K562 (cell line): ENCODE data around the gene NOP14. TPM values are rescaled to one million over a fixed set of nuclear protein-coding genes. Genes with fewer than 3 reads are reported as not detected.

Source experiments
- ATF2 ChIP-seq: sonication (generic); formaldehyde crosslinking; IDR thresholded peaks from 2 replicates; pipeline ENCODE4 v1.8.1; 2022; ENCODE audit warnings: missing genetic modification reagents
- ELF2 ChIP-seq: fragments of 250-450 bp; sonication (Bioruptor Pico); IDR thresholded peaks from 2 replicates; pipeline ENCODE4 v1.5.0; 2021; ENCODE audit warnings: mild to moderate bottlenecking
- IFI16 ChIP-seq: fragments of 250-450 bp; sonication (Bioruptor Pico); IDR thresholded peaks from 2 replicates; pipeline ENCODE4 v2.1.2; 2022; ENCODE audit warnings: mild to moderate bottlenecking, inconsistent platforms
- PRMT5 ChIP-seq: sonication (generic); formaldehyde crosslinking; IDR thresholded peaks from 2 replicates; pipeline ENCODE4 v1.5.0; 2020; ENCODE audit warnings: missing genetic modification reagents
- RAD21 ChIP-seq, 2 experiments: fragments of 250-450 bp in 1 of 2; fragments of 450-650 bp in 1 of 2; sonication (Bioruptor Pico) in 1 of 2; formaldehyde crosslinking in 1 of 2; IDR thresholded peaks in 1 of 2; conservative IDR thresholded peaks in 1 of 2; 2 replicates each; pipeline versions ENCODE4 v1.4.0 to v1.8.0; 2020 to 2022; ENCODE audit warnings: mild to moderate bottlenecking in 2 of 2, moderate library complexity in 1 of 2
- RERE ChIP-seq: sonication (generic); formaldehyde crosslinking; IDR thresholded peaks from 2 replicates; pipeline ENCODE4 v1.8.0; 2023; ENCODE audit warnings: missing genetic modification reagents, mild to moderate bottlenecking, borderline replicate concordance
- SMARCC2 ChIP-seq: fragments of 450-650 bp; IDR thresholded peaks from 2 replicates; pipeline ENCODE4 v1.6.1; 2017; ENCODE audit warnings: antibody characterized with exemption, moderate library complexity, mild to moderate bottlenecking, low read depth
- SRSF3 ChIP-seq: fragments of 200-400 bp; formaldehyde crosslinking; IDR thresholded peaks from 2 replicates; pipeline ENCODE4 v1.6.1; 2016; ENCODE audit warnings: mild to moderate bottlenecking, low read length, moderate library complexity; ENCODE audit not compliant: insufficient read depth
- TBP ChIP-seq: optimal IDR thresholded peaks from 2 replicates; pipeline ENCODE3; 2011; ENCODE audit warnings: low read depth, low read length, improper control_type of control experiment
- ZNF143 ChIP-seq: sonication (generic); formaldehyde crosslinking; IDR thresholded peaks from 2 replicates; pipeline ENCODE4 v1.9.0; 2022; ENCODE audit warnings: mild to moderate bottlenecking, missing genetic modification reagents
- ZNF384 ChIP-seq: IDR thresholded peaks from 2 replicates; pipeline ENCODE4 v1.6.1; 2012; ENCODE audit warnings: low read depth, low read length, improper control_type of control experiment
- ZNF589 ChIP-seq: fragments of 200-800 bp; sonication (Bioruptor generic); IDR thresholded peaks from 2 replicates; pipeline ENCODE4 v1.6.1; 2016; ENCODE audit warnings: low read depth, missing genetic modification characterization, missing compliant biosample characterization
- polyA plus RNA-seq, 8 experiments: library from polyadenylated mRNA; depleted of rRNA in 4 of 8; stranded (reverse) in 5 of 8; unstranded in 3 of 8; fragments of >200 nt; fragmentation: Nextera tagmentation in 2 of 8; fragmentation: Illumina TruSeq in 1 of 8; extraction: Ambion mirVana in 2 of 8; extraction: Trizol in 1 of 8; gene quantifications; 2 replicates each; pipeline versions ENCODE4 v1.2.1 to v1.2.3, GENCODE V29; 2011 to 2014; ENCODE audit warnings: inconsistent platforms in 1 of 8, missing spikeins in 1 of 8
- total RNA-seq, 7 experiments: library from RNA; depleted of rRNA in 6 of 7; stranded (reverse); fragments of >200 nt in 6 of 7; fragmentation: Illumina TruSeq in 2 of 7; extraction: Trizol in 2 of 7; gene quantifications; 2 replicates each; pipeline versions ENCODE4 v1.2.1 to v1.2.3, GENCODE V29; 2011 to 2021; ENCODE audit warnings: low replicate concordance in 1 of 7
- TF ChIP-seq, protein P1 (sequence below): sonication (generic); formaldehyde crosslinking; IDR thresholded peaks from 2 replicates; pipeline ENCODE4 v1.9.0; 2022; ENCODE audit warnings: mild to moderate bottlenecking, missing genetic modification reagents
- TF ChIP-seq, protein P2 (sequence below): fragments of 250-450 bp; sonication (Bioruptor Pico); IDR thresholded peaks from 2 replicates; pipeline ENCODE4 v1.4.0; 2020

Gene NOP14
- total and polyA plus RNA-seq, 9 of the 15 experiments (the other 6 are each of a cell fraction or from before 2014, with no cell fraction given) = 12.7 to 76.0 (median 50.9) TPM

- TF ChIP-seq ZNF143 (CRISPR knock-in tag) (peak; percentile 96), SMARCC2 (no peak), TBP (peak; percentile 74), ELF2 (CRISPR knock-in tag) (peak; percentile 74; the same call in 1 of the 2 replicates), IFI16 (CRISPR knock-in tag) (no peak), RERE (CRISPR knock-in tag) (no peak), ZNF589 (CRISPR knock-in tag) (no peak), ZNF384 (no peak), SRSF3 (no peak), RAD21 (CRISPR knock-in tag; conservative IDR thresholded peaks at IDR 0.05 in 1 of 2, IDR thresholded peaks at IDR 0.05 in 1 of 2) (peak; percentile 25 to 30), PRMT5 (no peak), ATF2 (CRISPR knock-in tag) (peak; percentile 7; the same call in 1 of the 2 replicates)
- TF ChIP-seq, protein P1, sequence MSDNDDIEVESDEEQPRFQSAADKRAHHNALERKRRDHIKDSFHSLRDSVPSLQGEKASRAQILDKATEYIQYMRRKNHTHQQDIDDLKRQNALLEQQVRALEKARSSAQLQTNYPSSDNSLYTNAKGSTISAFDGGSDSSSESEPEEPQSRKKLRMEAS (CRISPR knock-in tag) = peak; percentile 97
- TF ChIP-seq, protein P2, sequence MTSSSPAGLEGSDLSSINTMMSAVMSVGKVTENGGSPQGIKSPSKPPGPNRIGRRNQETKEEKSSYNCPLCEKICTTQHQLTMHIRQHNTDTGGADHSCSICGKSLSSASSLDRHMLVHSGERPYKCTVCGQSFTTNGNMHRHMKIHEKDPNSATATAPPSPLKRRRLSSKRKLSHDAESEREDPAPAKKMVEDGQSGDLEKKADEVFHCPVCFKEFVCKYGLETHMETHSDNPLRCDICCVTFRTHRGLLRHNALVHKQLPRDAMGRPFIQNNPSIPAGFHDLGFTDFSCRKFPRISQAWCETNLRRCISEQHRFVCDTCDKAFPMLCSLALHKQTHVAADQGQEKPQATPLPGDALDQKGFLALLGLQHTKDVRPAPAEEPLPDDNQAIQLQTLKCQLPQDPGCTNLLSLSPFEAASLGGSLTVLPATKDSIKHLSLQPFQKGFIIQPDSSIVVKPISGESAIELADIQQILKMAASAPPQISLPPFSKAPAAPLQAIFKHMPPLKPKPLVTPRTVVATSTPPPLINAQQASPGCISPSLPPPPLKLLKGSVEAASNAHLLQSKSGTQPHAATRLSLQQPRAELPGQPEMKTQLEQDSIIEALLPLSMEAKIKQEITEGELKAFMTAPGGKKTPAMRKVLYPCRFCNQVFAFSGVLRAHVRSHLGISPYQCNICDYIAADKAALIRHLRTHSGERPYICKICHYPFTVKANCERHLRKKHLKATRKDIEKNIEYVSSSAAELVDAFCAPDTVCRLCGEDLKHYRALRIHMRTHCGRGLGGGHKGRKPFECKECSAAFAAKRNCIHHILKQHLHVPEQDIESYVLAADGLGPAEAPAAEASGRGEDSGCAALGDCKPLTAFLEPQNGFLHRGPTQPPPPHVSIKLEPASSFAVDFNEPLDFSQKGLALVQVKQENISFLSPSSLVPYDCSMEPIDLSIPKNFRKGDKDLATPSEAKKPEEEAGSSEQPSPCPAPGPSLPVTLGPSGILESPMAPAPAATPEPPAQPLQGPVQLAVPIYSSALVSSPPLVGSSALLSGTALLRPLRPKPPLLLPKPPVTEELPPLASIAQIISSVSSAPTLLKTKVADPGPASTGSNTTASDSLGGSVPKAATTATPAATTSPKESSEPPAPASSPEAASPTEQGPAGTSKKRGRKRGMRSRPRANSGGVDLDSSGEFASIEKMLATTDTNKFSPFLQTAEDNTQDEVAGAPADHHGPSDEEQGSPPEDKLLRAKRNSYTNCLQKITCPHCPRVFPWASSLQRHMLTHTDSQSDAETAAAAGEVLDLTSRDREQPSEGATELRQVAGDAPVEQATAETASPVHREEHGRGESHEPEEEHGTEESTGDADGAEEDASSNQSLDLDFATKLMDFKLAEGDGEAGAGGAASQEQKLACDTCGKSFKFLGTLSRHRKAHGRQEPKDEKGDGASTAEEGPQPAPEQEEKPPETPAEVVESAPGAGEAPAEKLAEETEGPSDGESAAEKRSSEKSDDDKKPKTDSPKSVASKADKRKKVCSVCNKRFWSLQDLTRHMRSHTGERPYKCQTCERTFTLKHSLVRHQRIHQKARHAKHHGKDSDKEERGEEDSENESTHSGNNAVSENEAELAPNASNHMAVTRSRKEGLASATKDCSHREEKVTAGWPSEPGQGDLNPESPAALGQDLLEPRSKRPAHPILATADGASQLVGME (CRISPR knock-in tag) = no peak
Observed at GRCh38 chr4:2963175-2963965, at the start of gene NOP14, which contains the start of gene GRK4 (continued).
